GM12864 (cell line): ENCODE data around the gene ARFGEF3.
A peak's percentile ranks its signal among the peaks of the same experiment; 100 is the strongest.
"Not testable (repeated sequence)": the region's sequence is repeated elsewhere in the genome, so short reads cannot be mapped to it uniquely, and the experiment has no call there.

ENCODE experiments used
- DNase-seq: peaks from one replicate; pipeline ENCODE4 v3.0.0-alpha.2; 2011; ENCODE audit warnings: low read depth
- H3K4me3 ChIP-seq: 2 replicates; pipeline ENCODE4 v1.5.1; 2011; ENCODE audit warnings: mild to moderate bottlenecking, low read depth, low read length, control low read depth
- CTCF ChIP-seq: IDR thresholded peaks from 2 replicates; pipeline ENCODE4 v1.5.1; 2011; ENCODE audit warnings: low read depth, mild to moderate bottlenecking, moderate library complexity, low read length, control low read depth, inconsistent platforms; ENCODE audit errors: missing control alignments

ARFGEF3 gene

GRCh38 chr6:138285800-138286199, 124.1 kb downstream of the ARFGEF3 start:
- H3K4me3 ChIP-seq: no peak overlapping the region
- no peak for TF ChIP-seq CTCF
- no peak for DNase-seq

GRCh38 chr6:138286698-138287097, 125.0 kb downstream of the ARFGEF3 start:
- H3K4me3 ChIP-seq: no peak overlapping the region
- TF ChIP-seq CTCF: no peak
- no peak for DNase-seq

- H3K4me3 ChIP-seq: no peak overlapping the region
- peak; percentile 87 for TF ChIP-seq CTCF
- DNase-seq: peak; percentile 13
Measured at GRCh38 chr6:138287144-138287955, 125.6 kb downstream of the ARFGEF3 start.

- DNase-seq: not testable (repeated sequence)
Measured at GRCh38 chr6:138288428-138289085, 126.8 kb downstream of the ARFGEF3 start.

GRCh38 chr6:138289739-138290138, 128.0 kb downstream of the ARFGEF3 start:
- no peak overlapping the region for H3K4me3 ChIP-seq
- no peak for DNase-seq
- peak; percentile 35 for TF ChIP-seq CTCF

More at GRCh38 chr6:138288428-138289085, 126.8 kb downstream of the ARFGEF3 start:
- H3K4me3 ChIP-seq: not testable (repeated sequence)

- no peak overlapping the region for H3K4me3 ChIP-seq
- no peak for TF ChIP-seq CTCF
- DNase-seq: no peak
Measured at GRCh38 chr6:138290423-138290962, 128.8 kb downstream of the ARFGEF3 start.

- TF ChIP-seq CTCF: no peak
- no peak overlapping the region for H3K4me3 ChIP-seq
- DNase-seq: no peak
Measured at GRCh38 chr6:138291036-138291848, 129.5 kb downstream of the ARFGEF3 start.
